Endometrial microvascular endothelial cells (primary cell): ENCODE results near the gene KCNMA1. TPM values are rescaled to one million over a fixed set of nuclear protein-coding genes. Genes with fewer than 3 reads are reported as not detected.

Experiments
- in situ Hi-C: cut with HindIII; loops from 2 replicates; pipeline ENCODE4 v1.10.0; 2017; ENCODE audit warnings: low sequenced_read_pairs, low pct_unique_long_range_greater_than_20kb; ENCODE audit errors: inconsistent ontology term
- total RNA-seq: library from RNA; depleted of rRNA; stranded (reverse); fragments of >200 nt; gene quantifications from one replicate; pipeline ENCODE4 v1.2.3, GENCODE V29; 2015; ENCODE audit errors: inconsistent ontology term

Gene KCNMA1
- total RNA-seq, 1 donor from 2014 or later, result 0.09 TPM

- in situ Hi-C loops, result no loop called here
Measured at GRCh38 chr10:77552252-77552651, 85.4 kb downstream of the KCNMA1 start.

- in situ Hi-C loops, result no loop called here
Measured at GRCh38 chr10:77550378-77550777, 87.2 kb downstream of the KCNMA1 start.

GRCh38 chr10:77548671-77549070 lies 88.9 kb downstream of the KCNMA1 start:
- in situ Hi-C loops, result no loop called here

- in situ Hi-C loops, result no loop called here
Measured at GRCh38 chr10:77548157-77548556, 89.5 kb downstream of the KCNMA1 start.

GRCh38 chr10:77547307-77548050 lies 90.1 kb downstream of the KCNMA1 start:
- in situ Hi-C loops, result no loop called here

- in situ Hi-C loops, result no loop called here
Measured at GRCh38 chr10:77546042-77546441, 91.6 kb downstream of the KCNMA1 start.

- in situ Hi-C loops, result no loop called here
Measured at GRCh38 chr10:77545585-77545984, 92.0 kb downstream of the KCNMA1 start.

- in situ Hi-C loops, result no loop called here
Measured at GRCh38 chr10:77544617-77545016, 93.0 kb downstream of the KCNMA1 start.

GRCh38 chr10:77542710-77543259 lies 94.8 kb downstream of the KCNMA1 start:
- in situ Hi-C loops, result no loop called here

- in situ Hi-C loops, result no loop called here
Measured at GRCh38 chr10:77541944-77542343, 95.7 kb downstream of the KCNMA1 start.

GRCh38 chr10:77541247-77541646 lies 96.4 kb downstream of the KCNMA1 start:
- in situ Hi-C loops, result no loop called here

GRCh38 chr10:77539147-77539935 lies 98.3 kb downstream of the KCNMA1 start:
- in situ Hi-C loops, result no loop called here

- in situ Hi-C loops, result no loop called here
Measured at GRCh38 chr10:77537720-77538373, 99.8 kb downstream of the KCNMA1 start.

- in situ Hi-C loops, result no loop called here
Measured at GRCh38 chr10:77537071-77537470, 100.5 kb downstream of the KCNMA1 start.

- in situ Hi-C loops, result no loop called here
Measured at GRCh38 chr10:77533887-77534278, 103.7 kb downstream of the KCNMA1 start.

GRCh38 chr10:77533146-77533886 lies 104.3 kb downstream of the KCNMA1 start:
- in situ Hi-C loops, result no loop called here

GRCh38 chr10:77532068-77532467 lies 105.5 kb downstream of the KCNMA1 start:
- in situ Hi-C loops, result no loop called here

GRCh38 chr10:77531441-77532001 lies 106.1 kb downstream of the KCNMA1 start:
- in situ Hi-C loops, result no loop called here

GRCh38 chr10:77530011-77530410 lies 107.6 kb downstream of the KCNMA1 start:
- in situ Hi-C loops, result no loop called here
